CD4-positive, alpha-beta T cell (primary cell): Measurements from ENCODE around the gene FYCO1. TPM values are rescaled to one million over a fixed set of nuclear protein-coding genes. Genes with fewer than 3 reads are reported as not detected.

ENCODE experiments used
- ATAC-seq: fragments of 200-7000 bp; cut with Tn5 transposase; one replicate; pipeline ENCODE4 v1.10.0; 2022; ENCODE audit warnings: mild to moderate bottlenecking; ENCODE audit not compliant: poor library complexity
- CTCF ChIA-PET: fragments of 350-600 bp; sonication (Branson Sonifier 250); formaldehyde crosslinking; loops from one replicate; lab custom pipeline; 2021; ENCODE audit warnings: antibody characterized with exemption, inconsistent platforms; lab: Charles Lee
- POLR2A ChIA-PET: fragments of 350-600 bp; sonication (Branson Sonifier 250); formaldehyde crosslinking; loops from one replicate; lab custom pipeline; 2021; ENCODE audit warnings: antibody characterized with exemption, inconsistent platforms; lab: Charles Lee
- DNase-seq, 14 experiments: peaks; one replicate each; pipeline ENCODE4 v3.0.0-alpha.2; 2013 to 2020; ENCODE audit warnings: mixed read lengths in 2 of 14
- H3K27ac ChIP-seq, 2 donors: one replicate each; pipeline versions ENCODE4 v1.5.1 to v1.7.0; 2013; ENCODE audit warnings: low read length in 2 of 2, low read depth in 1 of 2, mild to moderate bottlenecking in 1 of 2
- H3K27me3 ChIP-seq, 2 experiments: 1 replicate in 1 of 2; 2 replicates in 1 of 2; pipeline versions ENCODE4 v1.6.1 to v1.7.0; 2013; ENCODE audit warnings: low read length in 2 of 2, control low read depth in 1 of 2, mild to moderate bottlenecking in 1 of 2, moderate library complexity in 1 of 2; ENCODE audit not compliant: insufficient read depth in 2 of 2, control insufficient read depth in 1 of 2
- H3K36me3 ChIP-seq: one replicate; pipeline ENCODE4 v1.6.1; 2013; ENCODE audit warnings: low read length, control low read depth; ENCODE audit not compliant: insufficient read depth
- H3K4me1 ChIP-seq: one replicate; pipeline ENCODE4 v1.6.1; 2013; ENCODE audit warnings: low read length, control low read depth; ENCODE audit not compliant: insufficient read depth
- H3K4me3 ChIP-seq: one replicate; pipeline ENCODE4 v1.5.1; 2013; ENCODE audit warnings: mild to moderate bottlenecking, low read length, moderate library complexity
- H3K9me3 ChIP-seq, 2 experiments: 1 replicate in 1 of 2; 2 replicates in 1 of 2; pipeline versions ENCODE4 v1.6.1 to v1.7.0; 2013; ENCODE audit warnings: low read length in 2 of 2, mild to moderate bottlenecking in 2 of 2, control low read depth in 1 of 2, moderate library complexity in 1 of 2; ENCODE audit not compliant: control insufficient read depth in 1 of 2, insufficient read depth in 1 of 2
- H3K27ac Mint-ChIP-seq: one replicate; pipeline ENCODE4 v1.8.0; 2020; ENCODE audit warnings: mixed read lengths
- H3K27me3 Mint-ChIP-seq: one replicate; pipeline ENCODE4 v1.8.0; 2021; ENCODE audit warnings: mixed read lengths
- H3K36me3 Mint-ChIP-seq: one replicate; pipeline ENCODE4 v1.8.0; 2021; ENCODE audit warnings: low read depth, mixed read lengths
- H3K4me1 Mint-ChIP-seq: one replicate; pipeline ENCODE4 v1.8.0; 2021; ENCODE audit warnings: low read depth, mixed read lengths
- H3K4me3 Mint-ChIP-seq: one replicate; pipeline ENCODE4 v1.8.0; 2020; ENCODE audit warnings: mild to moderate bottlenecking, mixed read lengths
- H3K9me3 Mint-ChIP-seq: one replicate; pipeline ENCODE4 v1.8.0; 2020; ENCODE audit warnings: mixed read lengths
- CTCF ChIP-seq: fragments of 200-600 bp; IDR thresholded peaks from one replicate; pipeline ENCODE4 v1.8.0; 2022; ENCODE audit warnings: antibody characterized with exemption, mild to moderate bottlenecking
- intact Hi-C, 2 experiments: fragments of 100-400 bp; cut with DNase I in 1 of 2; cut with micrococcal nuclease in 1 of 2; formaldehyde crosslinking; loops; one replicate each; pipeline versions ENCODE4 v1.15.1 to v1.9.0; 2023 to 2025; cut with DNase I, micrococcal nuclease
- total RNA-seq, 174 experiments: library from RNA in 2 of 174; stranded (reverse) in 2 of 174; gene quantifications; one replicate each; pipeline ENCODE4 v1.2.3 and lab custom pipeline; 2021 to 2026

Gene FYCO1
- total RNA-seq, 2 experiments from 2014 or later: 17.4 to 20.1 TPM

- ATAC-seq (no peak), DNase-seq (no peak)
- no peak overlapping the region for H3K4me3 Mint-ChIP-seq
- no peak for TF ChIP-seq CTCF
- CTCF ChIA-PET: interaction anchor here (1.1 to 1.4 kb wide), 3 partner anchors 13 to 335 kb away, joined by 3 to 5 read pairs (median 3); no protein-coding TSS in a partner anchor
- intact Hi-C loops: loop anchor here (5.0 kb wide), 1 partner anchor 35 kb away; no protein-coding TSS in a partner anchor
- POLR2A ChIA-PET: interaction anchor here (1.0 to 3.1 kb wide), 4 partner anchors 52 to 135 kb away, joined by 3 to 14 read pairs (median 10); partner anchors contain the start of gene FYCO1
- Histone ChIP-seq H3K36me3 (peaks cover 26% of the 10 kb centered on the region), H3K27me3 (no peaks in the 10 kb centered on the region), H3K27ac (no peak overlapping the region), H3K4me3 (no peak overlapping the region), H3K9me3 (no peaks in the 10 kb centered on the region), H3K4me1 (peaks cover 58% of the 10 kb centered on the region)
- peaks cover 53% of the 10 kb centered on the region for H3K36me3 Mint-ChIP-seq
- no peaks in the 10 kb centered on the region for H3K27me3 Mint-ChIP-seq
- H3K27ac Mint-ChIP-seq: peak overlapping the region; percentile 28
- no peaks in the 10 kb centered on the region for H3K9me3 Mint-ChIP-seq
- peaks cover 65% of the 10 kb centered on the region for H3K4me1 Mint-ChIP-seq
These were observed 53.4 kb downstream of the FYCO1 start for GRCh38 chr3:45942051-45942825.

DNA sequence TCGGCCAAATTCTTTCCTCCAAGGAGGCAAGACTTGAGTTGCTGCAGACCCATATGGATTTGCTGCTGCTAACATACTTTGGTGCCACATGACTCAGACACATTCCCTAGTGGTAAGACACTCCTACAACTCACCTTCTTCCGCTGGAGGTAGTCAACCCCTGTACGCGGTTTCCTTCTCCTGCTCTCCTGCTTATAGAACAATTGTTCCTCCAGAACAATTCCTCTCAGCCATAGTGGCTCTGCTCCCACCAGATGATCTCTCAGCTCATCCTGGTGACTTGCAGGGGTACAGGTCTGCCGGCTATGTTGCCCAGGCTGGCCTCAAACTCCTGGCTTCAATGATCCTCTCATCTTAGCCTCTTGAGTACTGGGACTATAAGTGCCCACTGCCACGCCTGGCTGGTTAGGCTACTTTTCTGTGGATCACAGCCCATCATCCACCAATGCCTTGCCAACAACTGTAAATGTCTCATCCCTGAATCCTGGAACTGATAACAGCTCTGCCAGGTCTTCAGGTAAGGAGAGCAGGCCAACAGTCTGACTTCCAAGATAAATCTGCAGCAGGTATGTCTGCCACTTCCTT lies 54.8 kb downstream of the FYCO1 start:
- TF ChIP-seq CTCF: no peak
- H3K4me1 ChIP-seq: peaks cover 44% of the 10 kb centered on the region

DNA sequence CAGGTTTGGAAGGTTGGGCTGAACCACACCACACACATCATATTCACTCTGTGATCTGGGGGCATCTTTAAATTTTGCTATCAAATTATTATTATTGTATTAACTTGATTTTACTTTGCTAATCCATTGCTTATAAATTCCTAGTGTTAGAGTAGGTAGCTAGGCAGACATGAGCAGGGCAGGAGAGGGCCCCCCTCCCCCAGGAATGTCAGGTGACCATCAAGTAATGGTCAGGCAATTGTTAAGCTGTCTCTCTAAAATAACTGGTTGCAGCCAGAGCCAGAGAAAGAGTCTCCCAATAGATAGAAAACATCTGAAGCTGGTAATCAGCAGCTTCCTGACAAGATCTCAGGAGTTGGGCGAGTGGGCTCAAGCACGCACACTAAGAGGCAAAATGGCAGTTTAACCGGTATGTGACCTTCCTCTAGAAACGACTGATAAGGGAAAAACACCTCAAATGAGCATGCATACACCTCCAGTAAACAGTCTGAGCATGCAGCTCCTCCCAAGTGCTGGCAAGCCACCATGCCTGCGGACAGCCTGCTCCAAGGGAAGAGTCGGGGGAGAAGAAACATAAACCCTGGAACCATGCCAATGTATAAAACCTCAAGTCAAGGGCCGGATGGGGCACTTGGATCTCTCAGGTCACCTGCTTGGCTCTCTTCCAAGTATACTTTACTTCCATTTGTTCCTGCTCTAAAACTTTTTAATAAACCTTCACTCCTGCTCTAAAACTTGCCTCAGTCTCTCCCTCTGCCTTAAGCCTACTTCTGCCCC lies 55.4 kb downstream of the FYCO1 start:
- ChIA-PET CTCF (interaction anchor here (1.1 to 3.6 kb wide), 3 partner anchors 10 to 138 kb away, joined by 3 to 96 read pairs (median 4); no protein-coding TSS in a partner anchor), POLR2A (interaction anchor here (1.3 kb wide), 1 partner anchor 128 kb away, joined by 7 read pairs; no protein-coding TSS in a partner anchor)
- intact Hi-C loops: loop anchor here (5.0 kb wide), 1 partner anchor 37 kb away; no protein-coding TSS in a partner anchor
- no peak overlapping the region for H3K4me3 Mint-ChIP-seq
- H3K27me3 Mint-ChIP-seq: no peaks in the 10 kb centered on the region
- Histone ChIP-seq H3K27ac (no peak overlapping the region), H3K36me3 (peaks cover 32% of the 10 kb centered on the region), H3K4me3 (no peak overlapping the region), H3K9me3 (no peaks in the 10 kb centered on the region), H3K27me3 (no peaks in the 10 kb centered on the region), H3K4me1 (peaks cover 37% of the 10 kb centered on the region)
- H3K9me3 Mint-ChIP-seq: no peaks in the 10 kb centered on the region
- H3K27ac Mint-ChIP-seq: no peak overlapping the region
- DNase-seq (no peak), ATAC-seq (no peak)
- H3K4me1 Mint-ChIP-seq: peaks cover 48% of the 10 kb centered on the region
- peaks cover 53% of the 10 kb centered on the region for H3K36me3 Mint-ChIP-seq
- no peak for TF ChIP-seq CTCF

More for the DNA sequence above, 54.8 kb downstream of the FYCO1 start:
- Mint-ChIP-seq H3K9me3 (no peaks in the 10 kb centered on the region), H3K27ac (no peak overlapping the region), H3K36me3 (peaks cover 53% of the 10 kb centered on the region), H3K27me3 (no peaks in the 10 kb centered on the region), H3K4me3 (no peak overlapping the region), H3K4me1 (peaks cover 55% of the 10 kb centered on the region)
- Histone ChIP-seq H3K27ac (no peak overlapping the region), H3K27me3 (no peaks in the 10 kb centered on the region), H3K36me3 (peaks cover 28% of the 10 kb centered on the region), H3K4me3 (no peak overlapping the region), H3K9me3 (no peaks in the 10 kb centered on the region)
- ATAC-seq: no peak
- no peak for DNase-seq
- intact Hi-C loops: loop anchor here (5.0 kb wide), 1 partner anchor 36 kb away; no protein-coding TSS in a partner anchor
- ChIA-PET POLR2A (interaction anchor here (1.3 to 3.1 kb wide), 2 partner anchors 54 to 128 kb away, joined by 7 to 14 read pairs; partner anchors contain the start of gene FYCO1), CTCF (interaction anchor here (1.1 to 3.6 kb wide), 3 partner anchors 10 to 138 kb away, joined by 3 to 96 read pairs (median 3); no protein-coding TSS in a partner anchor)
